Measurements from ENCODE around the gene AUTS2. TPM values are rescaled to one million over a fixed set of nuclear protein-coding genes. Genes with fewer than 3 reads are reported as not detected.

Gene AUTS2
- total and polyA plus RNA-seq, 9 of the 15 experiments (the other 6 are each of a cell fraction or from before 2014, with no cell fraction given) = 0.58 TPM; not detected in 8

- no peak for TF ChIP-seq CLOCK (CRISPR knock-in tag; IDR thresholded peaks at IDR 0.05; ENCODE audit: borderline replicate concordance)
- no peak for TF ChIP-seq ZNF134 (CRISPR knock-in tag; conservative IDR thresholded peaks at IDR 0.05)
Observed at GRCh38 chr7:70557338-70557737, 959.1 kb downstream of the AUTS2 start (continued).

- Histone ChIP-seq H3K9me3 (replicated peaks; ENCODE audit: control insufficient read depth, insufficient read depth, low read depth, low read length) (no peaks in the 10 kb centered on the region), H3K4me3 (no peak overlapping the region), H3K9me1 (ENCODE audit: control insufficient read depth, insufficient read depth, low read length) (no peaks in the 10 kb centered on the region), H3K4me2 (ENCODE audit: insufficient read depth, low read length) (no peak overlapping the region), H4K20me1 (replicated peaks; ENCODE audit: control insufficient read depth, insufficient read depth, low read length) (no peaks in the 10 kb centered on the region), H3K27me3 (ENCODE audit: control insufficient read depth in 2 of 2, insufficient read depth in 2 of 2, low read length in 2 of 2) (no peaks in the 10 kb centered on the region; a peak in 1 of 5 replicates), H2AFZ (ENCODE audit: low read depth, low read length) (no peak overlapping the region), H3K9ac (ENCODE audit: insufficient read depth in 1 of 2, low read depth in 2 of 2, low read length in 2 of 2) (no peak overlapping the region), H3K79me2 (ENCODE audit: control insufficient read depth, insufficient read depth, low read length) (no peaks in the 10 kb centered on the region), H3K36me3 (ENCODE audit: control insufficient read depth, insufficient read depth, low read length) (no peaks in the 10 kb centered on the region), H3K4me1 (replicated peaks in 1 of 2; ENCODE audit: control insufficient read depth in 2 of 2, insufficient read depth in 2 of 2, low read length in 2 of 2) (no peaks in the 10 kb centered on the region), H3K27ac (ENCODE audit: extremely low read depth, low read depth, low read length) (no peak overlapping the region)
- ATAC-seq (no peak), FAIRE-seq (no peak), DNase-seq (ENCODE audit: extremely low read depth in 1 of 4, low spot score in 3 of 4) (no peak)
- CTCF ChIA-PET (ENCODE audit: low intra/inter-chr PET ratio) = no interaction called here
- intact Hi-C loops (cut with micrococcal nuclease) (no loop called here), in situ Hi-C loops (cut with MboI) (no loop called here)
- no TSS peak for BruUV-seq (replicated peaks)
- TF ChIP-seq POLR3A (IDR thresholded peaks at IDR 0.05; ENCODE audit: borderline replicate concordance, extremely low read depth, insufficient read depth, insufficient read length) (no peak), ZNF407 (IDR thresholded peaks at IDR 0.05; ENCODE audit: low read depth) (no peak), TEAD1 (CRISPR knock-in tag; IDR thresholded peaks at IDR 0.05) (no peak), KLF16 (IDR thresholded peaks at IDR 0.05) (no peak), HEY1 (CRISPR knock-in tag; IDR thresholded peaks at IDR 0.05; ENCODE audit: borderline replicate concordance) (no peak), KDM4B (IDR thresholded peaks at IDR 0.05; ENCODE audit: borderline replicate concordance in 2 of 2, low read depth in 1 of 2) (no peak), PRMT5 (CRISPR knock-in tag; IDR thresholded peaks at IDR 0.05) (no peak), ZBTB7A (IDR thresholded peaks at IDR 0.05; ENCODE audit: borderline replicate concordance, control insufficient read depth, low read depth, low read length) (no peak)
- WGBS (ENCODE audit: insufficient coverage, low coverage, missing lambda C conversion rate) = 2% methylated on average over 5 of the region's 5 CpGs
- POLR2A ChIA-PET = no interaction called here
Observed at GRCh38 chr7:70559815-70560214, 961.5 kb downstream of the AUTS2 start.
